ENCODE results near the gene ITFG1.
A peak's percentile ranks its signal among the peaks of the same experiment; 100 is the strongest.
"Not testable (repeated sequence)": the region's sequence is repeated elsewhere in the genome, so short reads cannot be mapped to it uniquely, and the experiment has no call there.

The ITFG1 gene

GRCh38 chr16:47229053-47230050, 231.5 kb downstream of the ITFG1 start:
- DNase-seq, result no peak

DNA sequence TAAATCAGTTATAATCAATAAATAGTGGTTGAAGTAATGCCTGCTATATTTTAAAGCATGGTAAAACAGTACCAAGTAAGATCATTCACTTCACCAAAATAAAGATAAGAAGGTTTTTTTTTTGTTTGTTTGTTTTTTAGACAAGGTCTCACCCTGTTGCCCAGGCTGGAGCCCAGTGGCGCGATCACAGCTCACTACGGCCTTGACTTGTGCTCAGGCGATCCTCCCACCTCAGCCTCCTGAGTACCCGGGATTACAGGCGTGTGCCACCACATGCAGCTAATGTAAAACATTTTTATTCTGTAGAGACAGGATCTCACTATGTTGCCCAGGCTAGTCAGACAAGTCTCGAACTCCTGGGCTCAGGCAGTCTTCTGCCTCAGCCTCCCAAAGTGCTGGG, 232.6 kb downstream of the ITFG1 start:
- DNase-seq, result no peak

GRCh38 chr16:47213761-47214440, 247.0 kb downstream of the ITFG1 start:
- DNase-seq, result no peak

DNA sequence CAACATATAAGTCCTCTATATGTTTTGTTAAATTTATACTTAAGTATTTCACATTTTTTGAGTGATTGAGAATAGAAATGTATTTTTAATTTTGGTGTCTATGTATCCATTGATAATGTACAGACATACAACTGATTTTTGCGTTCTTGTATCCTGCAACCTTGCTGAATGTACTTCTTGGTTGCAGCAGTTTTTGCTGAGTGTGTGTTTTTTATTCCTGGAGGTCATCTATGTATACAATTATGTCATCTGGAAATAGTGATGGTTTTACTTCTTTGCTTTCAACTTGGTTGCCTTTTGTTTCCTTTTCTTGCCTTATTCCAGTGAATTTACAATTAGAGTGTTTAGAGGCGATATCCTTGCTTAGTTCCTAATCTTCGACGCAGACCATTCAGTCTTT, 249.6 kb downstream of the ITFG1 start:
- no peak for DNase-seq

GRCh38 chr16:47204736-47205504, 255.9 kb downstream of the ITFG1 start:
- no peak for DNase-seq

DNA sequence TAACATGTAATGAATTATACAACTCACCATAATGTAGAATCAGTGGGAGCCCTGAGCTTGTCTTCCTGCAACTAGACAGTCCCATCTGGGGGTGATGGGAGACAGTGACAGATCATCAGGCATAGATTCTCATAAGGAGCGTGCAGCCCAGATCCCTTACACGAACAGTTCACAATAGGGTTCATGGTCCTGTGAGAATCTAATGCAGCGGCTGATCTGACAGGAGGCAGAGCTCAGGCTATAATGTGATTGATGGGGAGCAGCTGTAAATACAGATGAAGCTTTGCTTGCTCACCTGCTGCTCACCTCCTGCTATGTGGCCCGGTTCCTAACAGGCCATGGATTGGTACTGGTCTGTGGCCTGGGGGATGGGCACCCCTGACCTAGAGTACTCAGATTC, 257.4 kb downstream of the ITFG1 start:
- peak in 1 of 2 experiments; percentile 7 for DNase-seq

DNA sequence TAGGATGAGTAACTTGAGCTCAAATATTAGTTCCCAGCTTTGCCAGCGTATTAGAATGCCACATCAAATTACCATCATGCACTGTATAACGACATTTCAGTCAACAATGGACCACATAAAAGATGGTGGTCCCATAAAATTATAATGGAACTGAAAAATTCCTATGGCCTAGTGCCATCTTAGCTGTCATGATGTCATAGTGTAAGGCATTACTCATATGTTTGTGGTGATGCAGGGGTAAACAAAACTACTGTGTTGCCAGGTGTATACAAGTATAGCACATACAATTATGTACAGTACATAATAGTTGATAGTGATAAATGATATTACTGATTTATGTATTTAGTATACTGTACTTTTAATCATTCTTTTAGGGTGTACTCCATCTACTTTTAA, 262.7 kb downstream of the ITFG1 start:
- DNase-seq, result no peak

DNA sequence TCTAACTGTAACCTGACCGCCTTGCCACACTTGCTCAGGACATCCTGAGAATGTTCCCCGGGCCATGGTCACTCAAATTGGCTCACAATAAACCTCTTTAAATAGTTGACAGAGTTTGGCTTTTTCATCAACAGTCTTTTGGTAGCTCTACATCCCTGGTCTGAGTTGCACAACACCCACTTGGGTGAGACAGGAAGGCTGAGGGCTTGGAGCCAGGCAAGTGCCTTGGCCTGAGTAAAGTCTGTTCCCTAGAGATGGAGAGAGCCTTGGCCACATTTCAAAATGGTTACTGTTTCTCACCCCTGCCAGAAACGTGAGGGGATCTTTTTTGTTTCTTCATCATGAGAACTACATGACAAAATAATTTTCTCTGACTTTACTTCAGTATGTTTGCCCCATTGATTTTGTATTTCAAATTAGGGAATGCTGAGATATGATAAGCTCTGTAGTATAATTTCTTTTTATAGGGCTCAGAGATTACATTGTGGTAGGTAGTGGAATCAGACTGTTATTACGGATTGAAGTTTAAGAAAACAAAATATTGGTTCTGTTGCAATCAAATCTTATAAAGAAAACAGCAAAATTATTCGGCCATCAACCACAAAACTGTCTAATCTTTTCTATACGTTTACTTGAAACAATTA, 263.2 kb downstream of the ITFG1 start:
- DNase-seq, result no peak

DNA sequence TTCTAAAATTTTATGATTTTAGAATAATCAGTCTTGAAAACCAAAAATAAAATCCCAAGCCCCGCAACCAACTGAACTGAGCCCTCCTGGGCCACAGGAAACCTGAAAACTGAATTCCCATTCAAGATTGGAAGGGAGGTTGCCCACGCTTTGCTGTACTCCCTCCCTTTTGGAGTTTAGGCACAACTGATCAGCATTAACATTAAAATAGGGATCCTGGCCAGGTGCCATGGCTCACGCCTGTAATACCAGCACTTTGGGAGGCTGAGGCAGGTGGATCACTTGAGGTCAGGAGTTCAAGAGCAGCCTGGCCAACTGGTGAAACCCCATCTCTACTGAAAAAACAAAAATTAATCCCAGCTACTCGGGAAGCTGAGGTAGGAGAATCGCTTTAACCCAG, 264.4 kb downstream of the ITFG1 start:
- no peak for DNase-seq

GRCh38 chr16:47182318-47182717, 278.5 kb downstream of the ITFG1 start:
- no peak for DNase-seq

DNA sequence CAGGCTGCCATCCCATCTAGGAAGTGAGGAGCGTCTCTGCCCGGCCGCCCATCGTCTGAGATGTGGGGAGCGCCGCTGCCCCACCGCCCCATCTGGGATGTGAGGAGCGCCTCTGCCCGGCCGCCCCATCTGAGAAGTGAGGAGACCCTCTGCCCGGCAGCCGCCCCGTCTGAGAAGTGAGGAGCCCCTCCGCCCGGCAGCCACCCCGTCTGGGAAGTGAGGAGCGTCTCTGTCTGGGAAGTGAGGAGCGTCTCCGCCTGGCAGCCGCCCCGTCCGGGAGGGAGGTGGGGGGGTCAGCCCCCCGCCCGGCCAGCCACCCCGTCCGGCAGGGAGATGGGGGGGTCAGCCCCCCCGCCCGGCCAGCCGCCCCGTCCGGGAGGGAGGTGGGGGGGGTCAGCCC, 279.8 kb downstream of the ITFG1 start:
- not testable (repeated sequence) for DNase-seq

GRCh38 chr16:47180073-47180472, 280.8 kb downstream of the ITFG1 start:
- no peak for DNase-seq

DNA sequence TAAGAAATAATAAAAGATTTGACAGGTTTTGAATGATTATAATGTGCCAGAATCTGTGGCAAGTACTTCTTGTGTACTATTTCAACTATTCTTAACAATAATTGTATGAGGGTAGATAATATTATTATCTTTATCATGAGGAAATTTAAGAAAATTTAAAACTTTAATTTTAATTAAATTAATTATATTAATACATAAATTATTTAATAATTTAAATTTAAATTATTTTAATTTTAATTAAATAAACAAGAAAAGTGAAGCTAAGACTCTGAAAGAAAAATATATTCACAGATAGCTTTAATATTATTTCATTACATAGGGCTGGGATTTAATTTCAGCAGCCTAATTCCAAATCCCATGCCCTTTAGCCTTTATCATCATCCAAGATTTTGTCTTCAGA, 285.7 kb downstream of the ITFG1 start:
- no peak for DNase-seq

- DNase-seq, result no peak
These were observed 298.0 kb downstream of the ITFG1 start for GRCh38 chr16:47162670-47163420.

- DNase-seq, result no peak
These were observed 299.4 kb downstream of the ITFG1 start for GRCh38 chr16:47161464-47161863.

DNA sequence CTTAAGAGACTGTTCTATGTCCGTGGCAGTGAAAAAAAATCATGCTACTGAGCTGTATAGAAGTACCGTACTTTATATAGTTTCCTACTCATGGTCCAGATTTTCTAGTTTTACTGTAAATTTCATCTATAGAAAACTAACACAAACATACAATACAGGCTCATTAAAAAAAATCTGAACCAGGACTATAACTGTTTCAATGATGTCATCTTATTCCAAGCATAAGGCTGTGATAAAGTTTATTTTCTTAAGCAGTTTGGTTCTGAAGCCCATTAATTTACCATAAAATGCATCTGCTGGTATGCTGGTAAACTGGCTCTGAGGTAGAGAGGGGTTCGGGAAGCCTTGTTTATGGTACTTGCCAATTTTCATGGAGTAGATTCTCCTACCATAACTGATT, 300.4 kb downstream of the ITFG1 start:
- no peak for DNase-seq

DNA sequence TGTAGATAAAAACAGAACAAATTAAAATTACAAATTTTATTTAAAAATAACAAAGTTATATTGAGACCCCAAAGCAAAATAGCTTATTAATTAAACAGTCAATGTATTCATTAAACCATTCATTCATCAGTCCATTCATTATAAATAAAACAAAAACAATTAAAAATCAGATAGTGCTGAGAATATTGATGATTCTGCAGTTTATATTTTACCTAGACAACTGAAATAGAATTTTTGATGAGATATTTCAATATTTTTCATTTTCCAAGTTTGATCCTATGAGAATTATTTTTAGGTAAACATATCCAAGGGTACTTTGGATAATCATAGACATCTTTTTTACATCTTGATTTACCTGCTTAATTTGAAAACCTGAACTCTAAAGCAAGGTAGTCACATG, 301.9 kb downstream of the ITFG1 start:
- DNase-seq, result no peak

DNA sequence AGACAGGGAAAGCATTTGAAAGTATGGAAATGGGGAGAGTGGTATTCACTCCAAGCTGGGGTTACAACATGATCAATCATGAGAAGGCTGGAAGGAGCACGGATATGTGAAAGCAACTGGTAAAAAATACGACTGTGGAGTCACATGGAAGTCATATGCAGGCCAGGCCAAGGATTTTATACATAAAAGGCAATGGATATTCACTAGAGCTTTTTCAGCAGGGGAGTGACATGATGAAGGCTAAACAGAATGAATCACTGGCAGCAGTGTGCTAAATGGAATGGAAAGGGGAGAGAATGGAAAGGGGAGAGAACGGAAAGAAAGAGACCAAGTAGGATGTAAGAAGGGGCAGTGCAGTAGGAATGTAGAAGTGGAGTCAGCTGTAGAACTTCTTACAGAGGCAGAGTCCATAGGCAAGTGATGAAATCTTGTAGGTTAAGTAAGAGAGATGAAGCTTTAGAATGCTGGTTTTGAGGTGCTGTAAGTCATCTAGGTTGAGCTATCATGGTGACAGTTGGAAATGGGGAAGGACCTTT, 304.1 kb downstream of the ITFG1 start:
- DNase-seq, result no peak

- not testable (repeated sequence) for DNase-seq
These were observed 308.4 kb downstream of the ITFG1 start for GRCh38 chr16:47152501-47152900.

DNA sequence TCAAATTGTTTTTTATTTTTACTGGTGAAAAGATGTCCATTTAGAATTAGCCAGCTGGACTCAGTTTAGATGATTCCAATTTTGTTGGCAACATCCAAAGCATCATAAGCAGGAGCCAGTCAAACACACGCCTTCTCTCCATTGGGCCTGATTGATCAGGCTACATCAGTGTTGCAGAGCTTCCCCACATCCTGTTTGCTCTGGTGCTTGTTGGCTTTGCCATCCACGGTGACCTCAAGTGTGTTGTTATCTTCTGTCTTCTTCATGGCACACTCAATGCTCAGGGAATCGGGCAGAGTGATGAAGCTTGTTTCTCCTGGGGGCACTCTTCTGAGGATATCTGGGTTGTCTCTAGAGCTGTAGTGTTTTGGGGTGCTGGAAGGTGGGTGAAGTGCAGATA, 310.8 kb downstream of the ITFG1 start:
- DNase-seq, result no peak

- no peak for DNase-seq
These were observed 316.3 kb downstream of the ITFG1 start for GRCh38 chr16:47144559-47144877.

All from NCI-H1930 (cell line).